22Rv1 (cell line): ENCODE results near the gene SSH2.
A peak's percentile ranks its signal among the peaks of the same experiment; 100 is the strongest.

Experiments
- CTCF ChIP-seq: fragments of 450-650 bp; IDR thresholded peaks from 2 replicates; pipeline ENCODE4 v1.5.1; 2017; ENCODE audit warnings: mild to moderate bottlenecking
- ZFX ChIP-seq: fragments of 450-650 bp; IDR thresholded peaks from 2 replicates; pipeline ENCODE4 v1.6.1; 2017; ENCODE audit warnings: antibody characterized with exemption, borderline replicate concordance

DNA sequence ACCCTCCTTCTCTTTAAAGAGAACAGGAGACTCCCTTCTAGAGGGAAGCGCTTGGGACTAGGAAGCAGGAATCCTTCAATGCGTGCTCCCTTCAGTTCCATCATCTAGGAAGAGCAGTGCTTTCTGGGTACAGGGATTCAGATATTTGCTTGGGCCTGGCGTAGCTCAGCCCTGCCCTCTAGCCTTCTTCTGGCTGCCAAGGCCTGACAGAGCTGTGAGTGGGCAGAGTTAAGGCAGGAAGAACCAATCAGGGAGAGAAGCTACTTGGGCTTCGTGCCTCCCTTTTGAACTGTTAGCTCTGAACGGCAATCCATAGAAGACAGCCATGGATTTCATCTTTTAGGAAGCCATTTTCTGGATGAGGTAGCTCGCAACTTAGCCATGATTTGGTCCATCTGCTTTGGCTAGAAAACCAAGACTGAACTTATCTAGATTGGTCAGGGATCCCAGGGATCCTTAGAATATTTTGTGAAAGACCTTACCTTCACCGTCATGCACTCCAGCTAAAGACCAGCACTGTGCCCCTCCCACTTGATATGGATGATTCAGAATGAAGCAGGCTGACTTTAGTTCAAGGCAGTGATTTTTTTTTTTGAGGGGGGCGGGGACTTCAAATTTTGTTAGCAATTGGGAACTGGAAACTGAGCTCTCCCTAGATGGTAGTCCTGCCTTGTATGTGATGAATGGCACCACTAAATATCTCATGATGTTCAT is 304.8 kb downstream of the SSH2 start:
- TF ChIP-seq CTCF (peak; percentile 36; the same call in 1 of the 2 replicates), ZFX (no peak)
